ENCODE data around the gene XPO4.

DNA sequence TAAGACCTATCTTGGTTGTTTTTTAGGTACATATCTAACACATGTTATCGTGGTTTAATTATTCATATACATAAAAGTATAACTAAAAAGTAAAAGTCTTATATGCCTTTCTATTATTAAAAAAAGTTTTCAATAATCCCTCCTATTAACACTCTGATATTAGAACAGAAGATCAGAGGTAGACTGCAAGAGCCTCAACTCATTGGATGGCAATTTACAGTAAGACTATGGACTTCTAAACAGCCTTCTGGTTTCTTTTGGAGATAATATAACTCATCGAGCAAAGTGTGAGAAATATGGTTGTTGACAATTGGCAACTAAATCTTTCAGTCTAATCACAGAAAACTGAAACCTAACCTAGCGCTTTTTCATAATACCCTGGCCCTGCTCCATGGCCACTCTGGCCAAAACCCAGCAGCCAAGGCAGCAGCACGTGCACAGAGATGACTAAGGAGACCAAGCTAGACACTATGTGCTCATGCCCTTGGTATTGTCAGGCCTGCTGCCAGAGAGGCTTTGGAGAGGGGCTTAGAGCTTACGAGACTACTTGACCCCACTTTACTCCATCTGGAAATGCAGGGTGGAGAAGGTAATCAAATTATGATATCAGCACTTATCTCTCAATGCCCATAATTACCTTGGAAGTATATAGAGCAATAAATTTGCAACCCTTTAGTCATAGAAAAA, 88.2 kb downstream of the XPO4 start:
- TF ChIP-seq, protein P1, sequence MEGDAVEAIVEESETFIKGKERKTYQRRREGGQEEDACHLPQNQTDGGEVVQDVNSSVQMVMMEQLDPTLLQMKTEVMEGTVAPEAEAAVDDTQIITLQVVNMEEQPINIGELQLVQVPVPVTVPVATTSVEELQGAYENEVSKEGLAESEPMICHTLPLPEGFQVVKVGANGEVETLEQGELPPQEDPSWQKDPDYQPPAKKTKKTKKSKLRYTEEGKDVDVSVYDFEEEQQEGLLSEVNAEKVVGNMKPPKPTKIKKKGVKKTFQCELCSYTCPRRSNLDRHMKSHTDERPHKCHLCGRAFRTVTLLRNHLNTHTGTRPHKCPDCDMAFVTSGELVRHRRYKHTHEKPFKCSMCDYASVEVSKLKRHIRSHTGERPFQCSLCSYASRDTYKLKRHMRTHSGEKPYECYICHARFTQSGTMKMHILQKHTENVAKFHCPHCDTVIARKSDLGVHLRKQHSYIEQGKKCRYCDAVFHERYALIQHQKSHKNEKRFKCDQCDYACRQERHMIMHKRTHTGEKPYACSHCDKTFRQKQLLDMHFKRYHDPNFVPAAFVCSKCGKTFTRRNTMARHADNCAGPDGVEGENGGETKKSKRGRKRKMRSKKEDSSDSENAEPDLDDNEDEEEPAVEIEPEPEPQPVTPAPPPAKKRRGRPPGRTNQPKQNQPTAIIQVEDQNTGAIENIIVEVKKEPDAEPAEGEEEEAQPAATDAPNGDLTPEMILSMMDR (IDR thresholded peaks at IDR 0.05; ENCODE audit: insufficient read depth, low read depth, low read length): no peak
- TF ChIP-seq EZH2 (IDR thresholded peaks at IDR 0.05; ENCODE audit: insufficient read depth, low read length): no peak
